NT2/D1 (cell line): ENCODE measurements around the gene SLC10A6.

Experiments
- YY1 ChIP-seq: IDR thresholded peaks from 2 replicates; pipeline ENCODE4 v1.6.1; 2011; ENCODE audit not compliant: insufficient read length, insufficient read depth
- ZNF274 ChIP-seq: IDR thresholded peaks from 2 replicates; pipeline ENCODE4 v1.6.1; 2011; ENCODE audit warnings: mild to moderate bottlenecking, low read depth, low read length

- TF ChIP-seq ZNF274: no peak
- TF ChIP-seq YY1: no peak
Measured at GRCh38 chr4:86870442-86871069, 21.4 kb upstream of the SLC10A6 start.
